HG02642 (cell line): ENCODE data around the gene CEP78.
"Not testable (repeated sequence)": the region's sequence is repeated elsewhere in the genome, so short reads cannot be mapped to it uniquely, and the experiment has no call there.

Experiments
- ATAC-seq: cut with Tn5 transposase; IDR thresholded peaks from one replicate; pipeline ENCODE4 v1.9.1; 2021; ENCODE audit warnings: mild to moderate bottlenecking; ENCODE audit not compliant: unreplicated experiment, poor library complexity

The CEP78 gene

GRCh38 chr9:78235762-78236550 is at the start of gene CEP78:
Gene CEP78 (plus strand): TSS chr9:78236075. CDS start chr9:78236351, 276 bp downstream.
- ATAC-seq, result peak; percentile 98

- no peak for ATAC-seq
Measured at GRCh38 chr9:78187763-78188484, 48.0 kb upstream of the CEP78 start.

GRCh38 chr9:78188594-78188993 is 47.3 kb upstream of the CEP78 start:
- ATAC-seq, result no peak

- ATAC-seq, result no peak
Measured at GRCh38 chr9:78189001-78189400, 46.9 kb upstream of the CEP78 start.

- ATAC-seq, result no peak
Measured at GRCh38 chr9:78189461-78189860, 46.4 kb upstream of the CEP78 start.

- ATAC-seq, result no peak
Measured at GRCh38 chr9:78191931-78192330, 43.9 kb upstream of the CEP78 start.

GRCh38 chr9:78196258-78196657 is 39.6 kb upstream of the CEP78 start:
- ATAC-seq, result no peak

GRCh38 chr9:78201158-78201777 is 34.6 kb upstream of the CEP78 start:
- ATAC-seq, result peak; percentile 87

- ATAC-seq, result no peak
Measured at GRCh38 chr9:78207319-78207718, 28.6 kb upstream of the CEP78 start.

- no peak for ATAC-seq
Measured at GRCh38 chr9:78207901-78208300, 28.0 kb upstream of the CEP78 start.

- no peak for ATAC-seq
Measured at GRCh38 chr9:78209127-78209526, 26.7 kb upstream of the CEP78 start.

- ATAC-seq, result peak; percentile 53
Measured at GRCh38 chr9:78210841-78211301, 25.0 kb upstream of the CEP78 start.

GRCh38 chr9:78212868-78213267 is 23.0 kb upstream of the CEP78 start:
- ATAC-seq, result no peak

- ATAC-seq, result no peak
Measured at GRCh38 chr9:78213712-78214111, 22.2 kb upstream of the CEP78 start.

- ATAC-seq, result no peak
Measured at GRCh38 chr9:78214492-78214891, 21.4 kb upstream of the CEP78 start.

GRCh38 chr9:78215706-78216105 is 20.2 kb upstream of the CEP78 start:
- ATAC-seq, result no peak

- ATAC-seq, result no peak
Measured at GRCh38 chr9:78218890-78219289, 17.0 kb upstream of the CEP78 start.

- ATAC-seq, result no peak
Measured at GRCh38 chr9:78221425-78221824, 14.4 kb upstream of the CEP78 start.

GRCh38 chr9:78221841-78222240 is 14.0 kb upstream of the CEP78 start:
- ATAC-seq, result not testable (repeated sequence)

GRCh38 chr9:78230761-78231160 is 5.1 kb upstream of the CEP78 start:
- ATAC-seq, result no peak

- not testable (repeated sequence) for ATAC-seq
Measured at GRCh38 chr9:78232471-78232870, 3.4 kb upstream of the CEP78 start.
